Fibroblast of skin of left biceps (primary cell): ENCODE measurements around the gene CDC23.
A peak's percentile ranks its signal among the peaks of the same experiment; 100 is the strongest.
"Not testable (repeated sequence)": the region's sequence is repeated elsewhere in the genome, so short reads cannot be mapped to it uniquely, and the experiment has no call there.

Experiments used
- DNase-seq, 2 experiments: peaks; one replicate each; pipeline ENCODE4 v3.0.0-alpha.2; 2013; ENCODE audit warnings: low read depth in 2 of 2

Gene CDC23, protein sequence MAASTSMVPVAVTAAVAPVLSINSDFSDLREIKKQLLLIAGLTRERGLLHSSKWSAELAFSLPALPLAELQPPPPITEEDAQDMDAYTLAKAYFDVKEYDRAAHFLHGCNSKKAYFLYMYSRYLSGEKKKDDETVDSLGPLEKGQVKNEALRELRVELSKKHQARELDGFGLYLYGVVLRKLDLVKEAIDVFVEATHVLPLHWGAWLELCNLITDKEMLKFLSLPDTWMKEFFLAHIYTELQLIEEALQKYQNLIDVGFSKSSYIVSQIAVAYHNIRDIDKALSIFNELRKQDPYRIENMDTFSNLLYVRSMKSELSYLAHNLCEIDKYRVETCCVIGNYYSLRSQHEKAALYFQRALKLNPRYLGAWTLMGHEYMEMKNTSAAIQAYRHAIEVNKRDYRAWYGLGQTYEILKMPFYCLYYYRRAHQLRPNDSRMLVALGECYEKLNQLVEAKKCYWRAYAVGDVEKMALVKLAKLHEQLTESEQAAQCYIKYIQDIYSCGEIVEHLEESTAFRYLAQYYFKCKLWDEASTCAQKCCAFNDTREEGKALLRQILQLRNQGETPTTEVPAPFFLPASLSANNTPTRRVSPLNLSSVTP

DNA sequence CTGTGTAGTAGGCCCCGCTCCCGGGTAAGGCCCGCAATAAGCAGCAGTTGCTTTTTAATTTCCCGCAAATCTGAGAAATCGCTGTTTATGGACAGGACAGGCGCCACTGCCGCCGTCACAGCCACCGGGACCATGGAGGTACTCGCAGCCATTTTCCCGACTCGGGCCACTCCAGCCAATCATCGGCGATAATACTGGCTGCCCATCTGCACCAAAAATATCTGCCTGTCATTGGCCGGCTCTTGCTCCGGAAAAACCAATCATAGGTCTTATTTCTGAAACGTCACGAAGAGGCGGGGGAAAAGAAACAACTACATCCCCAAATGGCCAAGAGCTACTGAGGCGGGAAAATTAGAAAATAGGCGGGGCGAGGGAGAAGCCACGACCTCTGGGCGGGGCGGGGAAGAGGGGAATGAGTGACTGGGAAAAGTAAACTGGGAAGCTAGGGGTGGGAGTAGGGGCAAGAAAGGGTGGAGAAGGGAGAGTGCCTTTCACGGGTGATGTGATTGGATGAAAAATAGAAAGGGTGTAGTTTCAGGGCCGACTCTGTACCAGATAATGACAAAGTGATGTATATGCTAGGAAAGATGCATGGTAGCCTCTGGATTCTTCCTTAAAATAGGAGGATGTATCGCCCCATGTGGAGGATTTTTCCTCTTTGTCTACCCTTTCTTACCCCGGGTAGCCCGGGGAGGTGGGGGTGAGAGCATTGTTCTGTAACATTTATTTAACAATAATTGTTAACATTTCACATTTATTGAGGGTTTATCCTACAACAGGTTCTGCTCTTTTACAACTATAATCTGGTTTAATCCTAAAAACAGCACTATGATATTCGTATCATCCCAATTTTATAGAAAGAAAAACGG is at the start of gene CDC23:
Gene CDC23, minus strand, starts transcription at position 163 of the 869 bp plus-strand sequence. Its CDS starts 11 bp downstream, at position 152.
- DNase-seq: peak; percentile 94 to 95

DNA sequence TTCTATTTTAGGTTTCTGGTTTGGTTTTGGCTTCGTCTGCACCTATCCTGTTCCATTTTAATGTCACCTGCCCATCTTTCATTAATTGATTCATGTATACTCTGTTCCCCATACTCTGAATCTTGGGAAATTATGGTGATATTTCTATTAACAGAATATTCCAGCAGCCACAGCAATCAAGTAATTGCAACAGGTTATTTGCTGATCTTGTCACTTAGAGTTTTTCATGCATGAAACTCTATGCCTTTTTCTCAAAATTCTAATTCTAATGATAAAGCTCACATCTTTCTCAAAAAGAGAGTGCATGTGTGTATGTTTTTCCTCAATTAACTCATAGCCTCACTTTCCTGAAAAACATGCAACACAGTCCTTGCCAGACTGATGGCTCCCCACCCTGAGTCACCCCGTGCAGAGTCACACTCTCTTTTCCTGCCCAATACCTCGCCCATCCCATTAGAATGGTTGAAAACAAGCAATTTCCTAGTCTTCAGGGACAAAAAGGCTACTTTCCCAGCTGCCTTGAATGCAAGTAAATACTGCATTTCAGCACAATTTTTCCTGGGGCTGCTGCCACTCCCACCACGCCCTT is 45.7 kb upstream of the CDC23 start:
- no peak for DNase-seq

DNA sequence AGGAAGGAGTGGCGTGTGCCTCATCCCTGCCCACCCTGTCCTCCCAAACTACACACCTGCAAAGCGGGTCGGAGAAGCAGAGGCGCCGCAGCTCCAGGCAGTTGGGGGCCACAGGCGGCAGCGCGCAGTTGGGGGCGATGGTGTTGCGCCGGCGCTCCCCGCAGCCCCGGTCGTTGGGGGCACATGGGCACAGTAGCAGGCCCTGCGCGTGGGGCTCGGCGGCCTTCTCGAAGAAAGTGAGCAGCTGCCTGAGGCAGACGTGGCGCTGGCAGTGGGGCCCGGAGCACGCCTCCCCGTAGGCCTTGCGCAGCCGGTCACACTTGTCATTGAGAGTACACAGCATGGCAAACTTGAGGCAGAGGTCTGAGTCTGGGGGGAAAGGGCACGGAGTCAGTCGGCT is 44.5 kb upstream of the CDC23 start:
- DNase-seq: no peak

DNA sequence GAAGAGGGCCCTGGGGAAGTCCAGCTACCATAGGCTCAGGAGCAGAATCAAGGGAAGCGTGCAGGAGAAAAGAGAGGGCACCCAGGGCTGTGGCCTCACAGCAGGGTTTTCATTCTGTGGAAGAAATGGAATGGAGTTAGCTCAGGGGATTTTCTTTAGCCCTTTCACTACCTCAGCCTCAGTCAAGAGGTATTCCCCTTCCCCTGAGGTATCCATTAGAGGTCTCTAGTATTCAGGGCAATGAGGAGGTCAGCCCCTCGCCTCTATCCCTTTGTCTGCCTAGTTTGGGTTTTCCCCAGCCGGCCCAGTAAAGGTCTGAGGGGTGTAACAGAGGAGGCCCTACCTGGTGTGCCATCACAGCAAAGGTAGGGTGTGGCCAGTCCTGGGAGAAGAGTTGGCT is 39.8 kb upstream of the CDC23 start:
- no peak for DNase-seq

DNA sequence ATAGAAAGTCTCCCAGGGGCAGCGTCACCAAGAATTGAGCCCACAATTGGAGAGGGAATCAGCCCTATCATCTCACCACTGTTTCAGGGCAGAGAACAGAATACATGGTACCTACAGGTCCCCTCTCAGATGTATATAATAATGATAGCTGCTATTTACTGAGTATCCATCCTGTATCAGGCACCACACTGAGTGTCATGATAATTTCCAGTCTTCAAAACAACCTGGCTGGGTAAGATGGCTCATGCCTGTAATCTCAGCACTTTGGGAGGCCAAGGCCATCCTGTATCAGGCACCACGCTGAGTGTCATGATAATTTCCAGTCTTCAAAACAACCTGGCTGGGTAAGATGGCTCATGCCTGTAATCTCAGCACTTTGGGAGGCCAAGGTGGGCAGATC is 34.7 kb upstream of the CDC23 start:
- DNase-seq: not testable (repeated sequence)

- no peak for DNase-seq
These were observed 33.7 kb upstream of the CDC23 start for GRCh38 chr5:138246822-138247221.

DNA sequence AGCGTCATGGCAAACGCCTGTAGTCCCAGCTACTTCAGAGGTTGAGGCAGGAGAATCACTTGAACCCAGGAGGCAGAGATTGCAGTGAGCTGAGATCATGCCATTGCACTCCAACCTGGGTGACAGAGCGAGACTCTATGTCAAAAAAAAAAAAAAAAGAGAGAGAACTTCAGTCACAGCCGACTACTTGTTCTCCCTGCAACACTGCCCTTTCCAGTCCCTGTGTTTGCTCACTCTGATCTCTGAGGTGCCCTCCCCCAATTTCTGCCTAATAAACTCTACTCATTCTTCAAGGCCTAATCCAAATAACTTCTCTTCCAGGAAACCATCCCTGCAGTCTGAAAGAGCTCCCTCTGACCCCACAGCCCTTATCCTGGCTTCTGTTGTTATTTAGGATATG is 33.2 kb upstream of the CDC23 start:
- no peak for DNase-seq

DNA sequence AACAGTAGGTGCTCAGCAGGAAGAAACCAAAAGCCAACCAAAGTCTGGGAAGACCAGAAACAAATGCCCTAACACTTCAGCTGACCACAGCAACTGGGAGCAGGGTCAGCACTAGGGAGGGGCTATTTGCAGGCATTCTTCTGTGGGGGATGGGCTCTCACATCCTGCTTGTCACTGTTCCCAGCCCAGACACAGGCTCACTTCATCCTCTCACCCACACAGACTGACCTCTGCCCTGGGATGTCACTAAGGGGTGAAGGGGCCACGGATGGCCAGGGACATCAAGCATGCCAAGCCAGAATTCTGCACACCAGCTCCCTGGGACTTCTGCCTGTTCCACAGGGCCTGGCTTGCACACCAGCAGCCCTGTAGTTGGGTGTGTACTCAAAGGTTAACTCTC is 32.6 kb upstream of the CDC23 start:
- DNase-seq: no peak

DNA sequence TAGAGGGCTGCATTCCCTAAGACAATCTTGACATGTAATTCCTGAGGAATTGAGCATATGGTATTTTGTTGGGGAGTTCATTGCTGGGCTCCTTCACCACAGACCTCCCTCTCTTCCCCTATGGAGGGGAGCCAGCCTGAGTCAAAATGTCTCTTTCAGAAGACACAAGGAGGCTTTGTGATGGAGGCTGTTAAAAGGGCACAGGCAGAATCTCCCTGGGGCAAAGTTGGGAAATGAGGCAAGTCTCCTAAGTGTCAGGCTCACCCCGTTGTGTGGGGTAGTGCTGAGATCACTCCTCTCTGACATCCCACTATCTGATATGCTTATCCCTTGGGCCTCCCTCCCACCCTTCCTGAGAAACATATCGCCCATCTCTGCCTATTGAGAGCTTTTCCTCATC is 30.7 kb upstream of the CDC23 start:
- DNase-seq: no peak

DNA sequence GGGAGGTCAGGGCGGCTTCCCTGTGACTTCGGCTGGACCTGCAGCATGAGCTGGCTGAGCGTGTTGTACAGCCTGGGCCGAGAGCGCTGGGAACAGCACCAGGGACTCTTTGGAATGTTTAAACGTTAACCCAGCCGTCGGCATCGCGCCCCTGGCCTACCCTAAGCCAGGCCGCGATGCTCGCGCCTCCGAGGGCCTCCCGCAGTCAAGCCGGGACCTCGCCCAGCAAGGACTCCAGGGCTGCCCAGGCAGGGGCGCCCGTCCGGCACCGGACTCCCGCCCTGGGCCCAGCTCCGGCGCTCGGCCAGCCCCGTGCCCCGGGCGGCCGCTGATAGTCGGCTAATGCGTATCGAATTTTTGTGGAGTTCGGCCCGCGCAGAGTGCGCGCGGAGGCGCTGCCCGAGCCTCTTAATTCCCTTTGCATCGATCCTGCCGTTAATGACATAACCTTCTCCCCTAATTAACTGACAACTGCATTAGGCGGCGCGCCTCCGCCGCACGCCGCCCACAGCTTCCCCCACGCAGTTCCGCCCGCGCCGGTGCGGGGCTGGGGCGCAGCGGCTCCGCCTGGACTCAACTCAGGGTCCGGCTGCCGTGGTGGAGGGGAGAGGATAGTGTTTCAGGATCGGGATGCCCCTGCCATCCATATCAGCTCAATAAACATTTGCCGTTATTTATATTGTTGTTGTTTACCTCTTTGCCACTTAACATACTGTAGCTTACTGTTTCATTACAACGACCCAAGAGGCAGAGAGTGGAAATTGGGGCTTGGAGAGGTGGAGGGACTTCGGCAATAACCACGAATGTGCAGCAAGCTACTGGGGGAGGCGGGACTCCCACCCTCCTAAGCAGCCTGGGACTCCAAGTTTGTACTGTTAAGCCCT is 28.8 kb upstream of the CDC23 start:
- no peak for DNase-seq

DNA sequence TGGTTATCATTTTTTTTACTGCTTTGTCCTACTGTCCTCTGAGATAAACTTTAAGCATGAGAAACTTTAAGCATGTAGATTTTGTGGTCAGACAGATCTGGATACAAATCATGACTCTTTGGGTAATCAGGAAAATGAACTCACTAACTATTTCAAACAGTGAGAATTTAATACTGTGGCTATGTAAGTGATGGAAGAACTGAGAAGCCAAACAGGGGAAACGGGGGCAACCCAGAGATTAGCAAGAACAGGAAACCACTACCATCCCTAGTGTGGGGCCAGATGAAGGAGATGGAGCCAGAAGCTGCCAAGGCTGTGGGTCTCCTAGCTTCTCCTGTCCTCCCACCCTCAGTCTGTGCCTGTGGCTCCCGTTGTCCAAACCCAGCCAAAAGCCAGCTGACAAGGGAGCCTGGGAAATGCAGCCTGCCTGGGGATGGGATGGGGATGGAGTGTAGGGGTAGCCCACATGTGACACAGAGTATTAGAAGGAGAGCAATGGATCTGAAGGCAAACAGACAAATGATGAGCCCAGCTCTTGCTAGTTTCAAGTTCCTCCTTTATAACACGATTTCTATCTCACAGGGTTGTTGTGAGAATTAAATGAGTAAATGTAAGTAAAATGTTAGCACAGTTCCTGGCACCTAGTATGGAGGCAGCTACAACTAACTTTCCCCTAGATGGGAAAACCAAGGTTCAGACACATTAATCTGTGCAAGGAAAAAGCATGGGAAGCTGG is 27.7 kb upstream of the CDC23 start:
- no peak for DNase-seq

- DNase-seq: no peak
These were observed 24.9 kb upstream of the CDC23 start for GRCh38 chr5:138238034-138238433.

GRCh38 chr5:138234651-138235050 is 21.5 kb upstream of the CDC23 start:
- DNase-seq: no peak

DNA sequence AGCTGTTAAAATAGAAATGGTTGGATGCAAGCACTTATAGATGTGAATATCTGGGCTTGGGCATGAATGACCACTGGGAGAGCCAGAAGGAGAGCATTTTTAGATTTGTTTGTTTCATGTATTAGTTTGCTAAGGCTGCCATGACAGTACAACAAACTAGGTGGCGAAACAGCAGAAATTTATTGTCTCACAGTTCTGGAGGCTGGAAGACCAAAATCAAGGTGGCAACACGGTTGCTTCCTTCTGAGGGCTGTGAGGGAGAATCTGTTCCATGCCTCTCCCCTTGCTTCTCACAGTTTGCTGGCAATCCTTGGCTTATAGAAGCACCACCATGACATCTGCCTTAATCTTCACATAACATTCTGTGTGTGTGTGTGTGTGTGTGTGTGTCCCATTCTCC is 20.2 kb upstream of the CDC23 start:
- DNase-seq: no peak

GRCh38 chr5:138230981-138231589 is 18.0 kb upstream of the CDC23 start:
- DNase-seq: no peak

- no peak for DNase-seq
These were observed 17.1 kb upstream of the CDC23 start for GRCh38 chr5:138230261-138230660.

GRCh38 chr5:138229387-138229786 is 16.3 kb upstream of the CDC23 start:
- DNase-seq: no peak

DNA sequence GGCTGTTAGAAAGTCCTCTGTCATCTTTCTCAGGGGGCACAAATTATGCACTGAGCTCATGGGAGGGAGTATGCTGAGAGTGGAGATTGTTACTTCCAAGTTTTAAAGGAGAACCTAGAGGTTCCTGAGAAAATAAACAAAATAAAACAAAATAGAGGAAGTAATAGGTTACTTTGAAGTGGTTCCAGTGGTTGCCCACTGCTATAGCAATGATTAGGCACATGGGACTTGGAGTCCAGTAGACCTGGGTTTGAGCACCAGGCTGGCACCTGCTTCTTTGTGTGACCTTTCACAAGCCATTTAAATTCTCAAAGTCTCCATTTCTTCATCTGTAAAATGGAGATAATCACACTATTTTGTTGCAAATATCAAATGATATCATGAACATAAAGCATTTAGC is 13.8 kb upstream of the CDC23 start:
- no peak for DNase-seq

DNA sequence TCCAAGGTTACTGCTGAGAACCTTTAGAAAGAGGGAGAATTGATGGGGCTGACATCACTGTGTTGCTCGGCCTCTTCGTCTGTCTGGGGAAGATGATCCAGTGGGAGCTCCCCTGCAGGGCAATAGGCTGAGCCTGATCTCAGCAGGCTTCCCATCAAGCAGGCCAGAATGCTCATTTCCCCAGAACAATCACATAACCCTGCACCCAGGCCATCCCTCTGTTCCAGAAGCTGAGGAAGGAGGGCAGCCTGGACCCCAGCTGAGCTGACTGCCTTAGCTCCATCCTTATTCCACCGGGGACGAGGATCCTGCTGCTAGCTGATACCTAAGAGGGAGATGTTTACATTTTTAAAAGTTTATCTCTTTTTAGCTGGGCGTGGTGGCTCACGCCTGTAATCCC is 11.6 kb upstream of the CDC23 start:
- DNase-seq: no peak

GRCh38 chr5:138223532-138223931 is 10.4 kb upstream of the CDC23 start:
- DNase-seq: no peak
